Vagina (tissue), 2 donors: ENCODE data around the gene SLC5A12.

ENCODE experiments used
- CTCF ChIP-seq, 3 experiments: fragments of 450-650 bp in 2 of 3; fragments of 200-600 bp in 1 of 3; sonication (generic) in 1 of 3; IDR thresholded peaks; one replicate each; pipeline ENCODE4 v1.5.1; 2017 to 2019; ENCODE audit warnings: antibody characterized with exemption in 3 of 3, mild to moderate bottlenecking in 2 of 3, moderate library complexity in 2 of 3
- POLR2A ChIP-seq, 2 donors: fragments of 450-650 bp; IDR thresholded peaks; one replicate each; pipeline ENCODE4 v1.6.1; 2017; ENCODE audit warnings: antibody characterized with exemption in 2 of 2, mild to moderate bottlenecking in 2 of 2, moderate library complexity in 2 of 2
- POLR2AphosphoS5 ChIP-seq, 2 donors: sonication (generic); formaldehyde crosslinking; IDR thresholded peaks; one replicate each; pipeline ENCODE4 v1.9.0; 2017; ENCODE audit warnings: antibody characterized with exemption in 2 of 2, mild to moderate bottlenecking in 2 of 2, low read depth in 1 of 2; ENCODE audit not compliant: insufficient read depth in 1 of 2

- TF ChIP-seq CTCF (IDR thresholded peaks at IDR 0.05) = no peak
- TF ChIP-seq POLR2A (IDR thresholded peaks at IDR 0.05) = no peak
- no peak for TF ChIP-seq POLR2AphosphoS5 (IDR thresholded peaks at IDR 0.05; ENCODE audit: insufficient read depth in 1 of 2, low read depth in 1 of 2)
These were observed 2.4 kb downstream of the SLC5A12 start for GRCh38 chr11:26719289-26719973.
